HG03565 (cell line): ENCODE data around the gene CDC42EP4.

Source experiments
- ATAC-seq: cut with Tn5 transposase; IDR thresholded peaks from one replicate; pipeline ENCODE4 v1.9.1; 2021; ENCODE audit warnings: mild to moderate bottlenecking, moderate library complexity; ENCODE audit not compliant: unreplicated experiment

Gene CDC42EP4

DNA sequence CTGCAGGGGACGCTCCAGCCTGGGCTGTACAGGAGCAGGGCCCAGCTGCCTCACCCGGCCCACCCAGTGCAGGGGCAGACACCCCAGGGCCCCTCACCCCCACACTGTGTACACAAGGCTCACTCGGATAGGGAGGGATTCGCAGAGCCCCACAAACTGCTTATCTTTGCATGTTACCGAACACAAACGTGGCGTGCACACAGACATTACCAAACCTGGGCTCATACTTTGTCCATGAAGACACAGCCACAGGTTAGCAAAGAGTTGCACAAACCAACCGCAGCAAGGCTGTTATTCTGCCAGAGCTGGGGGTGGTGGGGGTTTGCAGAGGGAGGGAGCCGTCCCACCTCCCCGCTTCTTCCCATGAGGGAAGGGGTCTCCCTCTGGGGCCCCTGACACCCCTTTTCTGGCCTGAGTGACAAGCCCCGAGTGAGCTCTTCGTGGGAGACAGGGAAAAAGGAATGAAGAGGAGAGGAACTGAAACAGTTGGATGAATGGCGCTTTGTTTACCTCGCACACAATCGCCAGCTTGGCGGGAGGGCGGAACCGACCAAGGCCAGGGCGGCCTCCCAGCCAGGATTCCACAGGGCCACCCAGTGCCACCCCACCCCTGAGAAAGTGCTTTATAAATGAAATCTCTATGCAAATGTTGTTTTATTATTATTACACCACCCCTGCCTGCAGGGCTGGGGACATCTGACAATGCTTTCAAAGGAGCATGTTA, 49.7 kb downstream of the CDC42EP4 start:
- ATAC-seq: no peak

GRCh38 chr17:73261617-73261951, 50.2 kb downstream of the CDC42EP4 start, which contains the start of gene CPSF4L:
Gene CPSF4L, minus strand, starts transcription at chr17:73261880. Its CDS starts 62 bp downstream, at chr17:73261818.
- ATAC-seq: no peak

- no peak for ATAC-seq
These were observed 54.3 kb downstream of the CDC42EP4 start for GRCh38 chr17:73257516-73257915.

DNA sequence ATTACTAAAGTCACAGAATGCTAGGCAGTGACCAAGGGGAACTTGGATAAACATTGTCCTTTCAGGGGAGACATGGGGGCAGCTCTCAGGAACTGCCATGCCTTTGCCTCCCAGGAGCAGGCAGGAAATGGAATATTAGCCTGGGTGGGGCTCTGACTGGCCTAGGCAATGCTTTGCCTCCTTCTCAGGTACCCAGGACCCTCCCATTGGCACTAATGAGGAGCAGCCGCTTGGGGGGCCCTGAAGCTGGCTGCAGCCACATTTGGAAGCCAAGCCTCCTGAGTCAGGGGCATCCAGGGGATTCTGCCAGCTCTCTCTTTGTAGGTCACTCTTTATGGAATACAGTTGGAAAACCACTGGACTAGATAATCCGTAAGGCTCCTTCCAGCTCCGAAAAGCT, 55.6 kb downstream of the CDC42EP4 start:
- ATAC-seq: no peak

DNA sequence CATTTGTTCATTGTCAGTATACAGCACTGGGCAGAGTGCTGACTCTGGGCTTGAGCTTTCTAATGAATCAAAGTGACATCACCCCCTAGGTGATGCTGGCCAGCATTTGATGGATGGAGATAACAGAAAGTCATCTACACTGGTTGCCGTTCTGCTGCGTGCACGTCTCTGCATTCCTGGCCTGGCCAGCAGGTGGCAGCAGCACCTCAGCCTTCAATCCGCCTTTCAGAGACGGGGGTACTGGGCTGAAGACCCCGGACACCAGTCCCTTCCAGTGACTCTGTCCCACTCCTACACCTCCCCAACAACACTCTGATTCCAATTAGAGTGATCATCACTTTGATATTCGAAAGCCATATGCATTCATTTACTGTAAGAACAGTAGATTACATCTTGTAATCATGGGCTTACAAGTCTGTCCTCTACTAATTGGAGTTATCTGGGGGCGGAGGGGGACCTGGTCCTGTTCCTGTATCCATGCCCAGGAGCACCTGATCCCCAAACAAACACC, 56.1 kb downstream of the CDC42EP4 start:
- peak; percentile 53 for ATAC-seq

DNA sequence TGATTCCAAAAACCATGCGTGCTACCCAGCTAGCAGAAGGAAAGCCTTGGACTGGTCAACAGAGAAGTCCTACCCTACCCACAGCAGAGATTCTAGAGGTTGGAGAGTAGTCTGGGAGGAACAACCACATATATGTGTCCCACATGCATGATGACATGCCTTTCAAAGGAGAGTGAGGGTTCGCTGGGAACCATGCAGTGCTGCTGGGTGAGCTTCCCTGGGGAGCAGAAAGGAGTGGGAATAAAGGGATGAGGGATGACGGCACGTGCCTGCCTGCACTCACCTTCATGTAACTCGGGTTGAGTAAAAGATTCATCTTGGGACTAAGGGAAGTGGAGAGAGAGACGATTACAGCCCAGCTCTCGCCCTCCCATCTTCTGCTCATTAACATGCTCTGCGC, 59.9 kb downstream of the CDC42EP4 start:
- no peak for ATAC-seq

- no peak for ATAC-seq
These were observed 60.8 kb downstream of the CDC42EP4 start for GRCh38 chr17:73250851-73251640.

GRCh38 chr17:73249700-73250099, 62.1 kb downstream of the CDC42EP4 start:
- ATAC-seq: no peak

- ATAC-seq: no peak
These were observed 63.3 kb downstream of the CDC42EP4 start for GRCh38 chr17:73248532-73248931.

GRCh38 chr17:73247726-73248125, 64.1 kb downstream of the CDC42EP4 start:
- ATAC-seq: no peak

GRCh38 chr17:73240561-73240960, 71.2 kb downstream of the CDC42EP4 start:
- no peak for ATAC-seq

GRCh38 chr17:73237714-73238113, 74.1 kb downstream of the CDC42EP4 start:
- ATAC-seq: no peak

GRCh38 chr17:73234736-73235135, 77.1 kb downstream of the CDC42EP4 start:
- ATAC-seq: no peak
